SHP77 treated with DMSO at 0.1 percent for 48 hours (cell line): ENCODE results near the gene MICA.

Experiments
- DNase-seq: peaks from one replicate; lab custom pipeline; 2025; lab: John Stamatoyannopoulos, UW

The MICA gene

DNA sequence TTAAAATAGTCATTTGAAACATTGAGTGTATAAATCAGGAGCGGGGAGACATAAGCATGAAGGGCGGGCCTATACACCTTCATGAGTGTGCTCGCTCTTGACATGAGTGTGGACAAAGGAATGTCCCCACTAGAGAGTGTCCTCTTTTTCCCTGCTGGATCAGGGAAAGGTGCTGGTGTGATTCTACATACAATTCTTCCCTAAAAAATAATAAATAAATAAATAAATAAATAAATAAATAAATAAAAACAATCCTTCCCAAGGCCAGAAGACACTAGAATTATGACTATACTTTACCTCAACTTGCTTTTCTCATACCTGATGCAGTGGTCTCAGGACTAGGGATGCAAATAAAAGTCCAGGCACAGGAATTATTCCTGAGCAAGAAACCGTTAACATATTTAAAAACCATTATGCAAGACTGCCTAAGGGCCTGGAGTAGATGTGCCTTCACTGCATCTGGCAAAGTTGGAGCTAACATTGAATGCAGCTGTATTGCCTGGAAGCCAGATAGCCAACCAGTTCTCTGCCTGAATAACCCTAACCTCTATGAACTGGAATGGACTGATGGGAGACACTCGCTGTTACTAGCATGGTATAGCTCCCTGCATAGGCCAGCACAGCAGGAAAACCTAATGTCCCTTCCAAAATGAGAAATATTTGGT lies 57.1 kb downstream of the MICA start:
- DNase-seq, result no peak

DNA sequence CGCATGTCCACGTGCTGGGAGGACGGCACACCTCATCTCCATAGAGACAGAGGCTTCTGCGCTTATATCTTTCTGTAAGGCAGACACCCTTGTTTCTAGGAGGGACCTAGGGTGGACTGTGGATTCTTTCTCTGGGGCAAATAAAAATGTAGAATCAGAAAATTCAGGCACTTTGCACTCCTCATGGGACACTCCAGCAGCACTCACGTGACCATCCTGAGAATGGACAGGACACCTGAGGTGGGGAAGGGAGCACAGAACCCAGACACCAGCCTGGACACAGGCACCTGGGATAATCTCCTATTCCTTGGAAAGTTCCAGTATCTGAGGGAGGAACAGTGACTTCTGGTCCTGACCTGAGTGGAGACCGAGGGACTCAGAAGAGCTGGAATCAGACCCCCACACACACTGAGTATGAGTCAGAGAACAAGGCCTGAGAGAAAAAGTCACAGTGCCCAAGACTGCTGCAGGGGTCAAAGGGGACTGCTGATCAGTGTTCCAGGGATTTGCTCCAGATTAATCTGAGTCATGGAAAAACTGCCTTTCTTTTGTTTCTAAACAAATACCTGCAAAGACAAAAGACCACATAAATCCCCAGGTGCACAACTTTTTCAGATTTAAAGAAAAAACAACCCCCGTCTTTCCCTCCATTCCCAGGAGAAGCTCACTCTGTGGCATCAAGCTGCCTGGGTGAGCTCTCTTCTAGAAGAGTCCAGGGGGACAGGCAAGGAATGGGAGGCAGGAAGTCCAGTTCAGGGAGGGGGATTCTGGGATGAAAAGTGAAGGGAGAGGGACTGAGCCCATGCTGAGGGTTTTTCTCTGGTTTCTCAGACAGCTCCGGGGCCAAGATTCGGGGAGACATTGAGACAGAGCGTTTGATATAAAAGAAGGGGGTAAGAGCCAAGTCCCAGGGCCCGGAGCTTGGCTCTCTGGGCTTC lies 58.9 kb downstream of the MICA start:
- no peak for DNase-seq

DNA sequence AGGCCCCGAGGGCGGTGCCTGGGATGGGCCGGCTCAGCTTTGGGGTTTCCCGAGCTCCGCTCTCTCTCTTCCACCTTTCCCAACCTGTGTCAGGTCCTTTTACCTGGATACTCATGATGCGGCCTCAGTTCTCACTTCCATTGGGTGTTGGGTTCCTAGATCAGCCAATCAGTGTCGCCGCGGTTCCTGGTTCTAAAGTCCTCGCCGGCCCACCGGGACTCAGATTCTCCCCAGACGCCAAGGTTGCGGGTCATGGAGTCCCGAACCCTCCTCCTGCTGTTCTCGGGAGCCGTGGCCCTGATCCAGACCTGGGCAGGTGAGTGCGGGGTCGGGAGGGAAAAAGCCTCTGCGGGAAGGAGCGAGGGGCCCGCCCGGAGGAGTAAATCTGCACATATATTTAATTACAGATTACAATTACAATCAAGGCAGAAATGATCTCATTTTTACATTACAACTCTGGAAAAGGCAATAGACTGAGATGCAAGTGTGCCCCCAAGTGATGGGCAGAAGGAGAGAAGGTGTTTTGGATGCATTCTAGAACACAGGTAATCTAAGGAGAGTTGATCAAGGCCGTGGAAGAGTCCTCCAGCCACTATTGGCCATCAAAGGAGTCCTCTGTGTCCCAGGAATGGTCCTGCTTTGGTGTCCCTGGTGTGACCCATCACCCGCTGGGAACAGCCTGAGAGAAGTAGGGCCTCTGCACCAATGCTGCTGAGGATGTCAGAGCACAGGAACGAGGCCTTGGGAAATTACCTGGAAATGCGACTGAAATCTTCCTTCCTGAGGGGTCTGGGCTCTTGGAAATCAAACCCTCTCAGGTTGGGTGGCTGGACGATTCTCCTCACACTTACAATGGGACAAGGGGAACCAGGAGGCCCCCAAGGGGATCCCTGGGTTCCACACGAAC lies 59.8 kb downstream of the MICA start:
- DNase-seq, result no peak

DNA sequence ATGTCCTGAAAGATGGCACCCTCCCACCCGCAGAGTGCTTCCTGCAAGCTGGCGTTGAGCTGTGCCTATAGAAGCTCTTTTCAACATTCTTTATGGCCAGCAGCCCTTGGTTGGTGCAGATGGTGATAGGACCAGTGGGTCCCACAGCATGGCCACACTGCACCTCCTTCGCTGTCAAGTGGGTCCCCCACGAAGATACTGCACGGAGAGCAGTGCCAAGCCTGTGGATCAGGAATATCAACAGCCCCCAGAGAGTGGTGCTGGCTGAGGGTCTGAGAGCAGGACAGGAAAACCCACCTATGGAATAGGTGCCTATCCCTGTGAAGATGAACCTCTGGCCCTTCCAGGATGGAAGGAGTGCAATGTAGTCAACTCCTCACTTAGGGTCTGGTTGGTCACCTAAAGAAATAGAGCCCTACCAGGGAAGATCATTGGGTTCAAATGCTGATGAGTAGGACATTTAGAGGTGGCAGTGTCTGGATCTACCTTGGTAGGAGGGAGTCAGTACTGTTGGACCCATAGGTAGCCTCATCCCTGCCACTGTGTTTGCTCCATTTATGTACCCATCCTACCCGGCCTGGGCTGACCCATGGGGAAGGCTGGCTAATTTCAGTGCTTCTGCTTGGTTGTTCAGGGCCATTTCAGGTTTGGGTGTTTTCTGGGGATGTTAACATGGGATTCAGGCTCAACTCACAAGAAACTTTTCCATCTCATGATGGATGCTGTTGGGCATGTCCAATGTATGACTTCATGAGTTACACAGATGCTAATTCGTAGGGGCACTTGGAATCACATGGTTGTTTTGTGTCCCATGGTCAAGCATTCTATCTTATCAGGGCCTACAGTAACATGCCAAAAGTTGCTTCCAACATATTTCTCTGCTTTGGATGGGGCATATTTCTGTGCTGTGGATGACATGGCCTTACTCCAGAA lies 61.1 kb downstream of the MICA start:
- DNase-seq, result no peak
